CD14-positive monocyte (primary cell): ENCODE measurements around the gene BTD. TPM values are rescaled to one million over a fixed set of nuclear protein-coding genes. Genes with fewer than 3 reads are reported as not detected.

Experiments used
- DNase-seq, 3 donors: peaks; one replicate each; pipeline ENCODE4 v3.0.0-alpha.2; 2011 to 2022
- H2AFZ ChIP-seq: 2 replicates; pipeline ENCODE4 v1.6.0; 2012; ENCODE audit warnings: mild to moderate bottlenecking, low read depth, low read length, inconsistent platforms; ENCODE audit not compliant: insufficient read depth, poor library complexity, severe bottlenecking
- H3K27ac ChIP-seq, 2 donors: 1 replicate in 1 of 2; 2 replicates in 1 of 2; pipeline ENCODE4 v1.5.1; 2012 to 2013; ENCODE audit warnings: low read length in 2 of 2, control low read depth in 1 of 2, inconsistent platforms in 1 of 2, low read depth in 1 of 2, mild to moderate bottlenecking in 1 of 2
- H3K27me3 ChIP-seq, 2 donors: one replicate each; pipeline versions ENCODE4 v1.6.0 to v1.6.1; 2011 to 2013; ENCODE audit warnings: low read length in 2 of 2; ENCODE audit not compliant: control insufficient read depth in 2 of 2, insufficient read depth in 2 of 2
- H3K36me3 ChIP-seq, 2 donors: replicated peaks in 1 of 2; 1 replicate in 1 of 2; 2 replicates in 1 of 2; pipeline versions ENCODE4 v1.5.1 to v1.6.1; 2012 to 2013; ENCODE audit warnings: low read length in 2 of 2, control low read depth in 1 of 2, inconsistent platforms in 1 of 2, mild to moderate bottlenecking in 1 of 2; ENCODE audit not compliant: insufficient read depth in 2 of 2, control insufficient read depth in 1 of 2
- H3K4me1 ChIP-seq, 2 donors: 1 replicate in 1 of 2; 2 replicates in 1 of 2; pipeline versions ENCODE4 v1.5.1 to v1.6.1; 2012 to 2013; ENCODE audit warnings: low read length in 2 of 2, control low read depth in 1 of 2, inconsistent platforms in 1 of 2, mild to moderate bottlenecking in 1 of 2, moderate library complexity in 1 of 2; ENCODE audit not compliant: insufficient read depth in 2 of 2, control insufficient read depth in 1 of 2
- H3K4me2 ChIP-seq: replicated peaks from 2 replicates; pipeline ENCODE3; 2012; ENCODE audit warnings: low read length, moderate library complexity, mild to moderate bottlenecking; ENCODE audit not compliant: poor library complexity, severe bottlenecking; ENCODE audit errors: extremely low read depth
- H3K4me3 ChIP-seq, 3 experiments: fragments of 200-600 bp in 1 of 3; sonication (generic) in 1 of 3; replicated peaks in 1 of 3; 1 replicate in 2 of 3; 2 replicates in 1 of 3; pipeline ENCODE4 v1.5.1; 2011 to 2013; ENCODE audit warnings: low read length in 3 of 3, mild to moderate bottlenecking in 3 of 3, control low read depth in 2 of 3, low read depth in 2 of 3, inconsistent platforms in 1 of 3, moderate library complexity in 1 of 3
- H3K79me2 ChIP-seq: 2 replicates; pipeline ENCODE4 v1.6.0; 2012; ENCODE audit warnings: mild to moderate bottlenecking, control low read depth, inconsistent platforms, low read length, moderate library complexity; ENCODE audit not compliant: insufficient read depth
- H3K9ac ChIP-seq: 2 replicates; pipeline ENCODE4 v1.6.0; 2017; ENCODE audit warnings: low read length, mild to moderate bottlenecking; ENCODE audit not compliant: insufficient read depth, poor library complexity, severe bottlenecking
- H3K9me3 ChIP-seq, 2 donors: replicated peaks in 1 of 2; 1 replicate in 1 of 2; 2 replicates in 1 of 2; pipeline versions ENCODE4 v1.5.1 to v1.6.1; 2012 to 2013; ENCODE audit warnings: low read length in 2 of 2, control low read depth in 1 of 2; ENCODE audit not compliant: control insufficient read depth in 1 of 2, insufficient read depth in 1 of 2
- H4K20me1 ChIP-seq: 2 replicates; pipeline ENCODE4 v1.6.0; 2012; ENCODE audit warnings: mild to moderate bottlenecking, low read length, control low read depth, moderate library complexity; ENCODE audit not compliant: insufficient read depth
- H3K27ac Mint-ChIP-seq, 7 donors: one replicate each; pipeline ENCODE4 v1.8.0; 2020; ENCODE audit warnings: mild to moderate bottlenecking in 7 of 7, mixed read lengths in 7 of 7, moderate library complexity in 6 of 7, inconsistent platforms in 2 of 7
- H3K27me3 Mint-ChIP-seq, 3 donors: one replicate each; pipeline ENCODE4 v1.8.0; 2021 to 2022; ENCODE audit warnings: low read depth in 3 of 3, mild to moderate bottlenecking in 3 of 3, mixed read lengths in 3 of 3, moderate library complexity in 3 of 3, inconsistent platforms in 1 of 3
- H3K36me3 Mint-ChIP-seq, 2 donors: one replicate each; pipeline ENCODE4 v1.8.0; 2020; ENCODE audit warnings: mixed read lengths in 2 of 2, inconsistent platforms in 1 of 2, mild to moderate bottlenecking in 1 of 2
- H3K4me1 Mint-ChIP-seq: one replicate; pipeline ENCODE4 v1.8.0; 2020; ENCODE audit warnings: mild to moderate bottlenecking, mixed read lengths
- H3K4me3 Mint-ChIP-seq, 2 donors: one replicate each; pipeline ENCODE4 v1.8.0; 2020; ENCODE audit warnings: mild to moderate bottlenecking in 2 of 2, mixed read lengths in 2 of 2, moderate library complexity in 1 of 2
- H3K9me3 Mint-ChIP-seq, 7 donors: one replicate each; pipeline ENCODE4 v1.8.0; 2020 to 2022; ENCODE audit warnings: mixed read lengths in 7 of 7, mild to moderate bottlenecking in 6 of 7, moderate library complexity in 6 of 7, inconsistent platforms in 2 of 7
- CTCF ChIP-seq: fragments of 200-600 bp; IDR thresholded peaks from one replicate; pipeline ENCODE4 v1.8.0; 2022; ENCODE audit warnings: antibody characterized with exemption, mild to moderate bottlenecking
- WGBS: methylation state at CpG from one replicate; pipeline ENCODE4 v1.1.5; 2013; ENCODE audit warnings: missing lambda C conversion rate; ENCODE audit not compliant: insufficient coverage; 5-methylcytosine and 5-hydroxymethylcytosine counted together
- intact Hi-C, 2 donors: fragments of 100-400 bp; cut with micrococcal nuclease; formaldehyde crosslinking; loops; one replicate each; pipeline versions ENCODE4 v1.15.0 to v1.15.1; 2023
- polyA plus RNA-seq, 3 donors: library from polyadenylated mRNA; depleted of rRNA in 1 of 3; unstranded in 2 of 3; stranded (reverse) in 1 of 3; fragments of 300-500 nt in 2 of 3; fragments of >200 nt in 1 of 3; fragmentation: Illumina TruSeq in 2 of 3; gene quantifications; 1 replicate in 2 of 3; 2 replicates in 1 of 3; pipeline ENCODE4 v1.2.3, GENCODE V29; 2012 to 2021

BTD gene
- polyA plus RNA-seq, 3 donors, result 13.2 to 24.0 (median 19.3) TPM

- no peak for TF ChIP-seq CTCF
- peaks cover 64 to 81% of the 10 kb centered on the region in 2 donors for H3K36me3 ChIP-seq
- no peak overlapping the region for H3K27ac Mint-ChIP-seq
Observed at GRCh38 chr3:15585111-15585845, 16.3 kb upstream of the BTD start.

GRCh38 chr3:15591242-15591641 lies 10.3 kb upstream of the BTD start:
- H3K9ac ChIP-seq, result no peak overlapping the region
- H3K27me3 Mint-ChIP-seq, result no peaks in the 10 kb centered on the region
- no peak for DNase-seq
- peaks cover 27 to 42% of the 10 kb centered on the region in 2 donors for H3K36me3 Mint-ChIP-seq
- no peaks in the 10 kb centered on the region for H3K9me3 ChIP-seq
- no CpG with 5 or more reads among the region's 3 CpGs for WGBS
- no peaks in the 10 kb centered on the region for H3K27me3 ChIP-seq
- H3K4me2 ChIP-seq, result no peak overlapping the region
- H3K4me3 Mint-ChIP-seq, result no peak overlapping the region
- H3K4me3 ChIP-seq, result no peak overlapping the region
- peak overlapping the region in 1 of 7 donors; percentile 38 for H3K27ac Mint-ChIP-seq
- H3K79me2 ChIP-seq, result no peaks in the 10 kb centered on the region
- H2AFZ ChIP-seq, result no peak overlapping the region
- H3K4me1 ChIP-seq, result no peaks in the 10 kb centered on the region
- intact Hi-C loops, result no loop called here
- no peaks in the 10 kb centered on the region for H3K4me1 Mint-ChIP-seq
- H3K9me3 Mint-ChIP-seq, result no peaks in the 10 kb centered on the region
- no peaks in the 10 kb centered on the region for H4K20me1 ChIP-seq
- TF ChIP-seq CTCF, result no peak
- H3K36me3 ChIP-seq, result peaks cover 41 to 44% of the 10 kb centered on the region in 2 donors
- H3K27ac ChIP-seq, result no peak overlapping the region

More at GRCh38 chr3:15585111-15585845, 16.3 kb upstream of the BTD start:
- Mint-ChIP-seq H3K9me3 (no peaks in the 10 kb centered on the region), H3K4me1 (no peaks in the 10 kb centered on the region), H3K4me3 (no peak overlapping the region), H3K27me3 (no peaks in the 10 kb centered on the region), H3K36me3 (peaks cover 53 to 60% of the 10 kb centered on the region in 2 donors)
- H2AFZ ChIP-seq, result no peak overlapping the region
- H3K27ac ChIP-seq, result no peak overlapping the region
- no peak overlapping the region for H3K9ac ChIP-seq
- no peak overlapping the region for H3K4me3 ChIP-seq
- no peaks in the 10 kb centered on the region for H4K20me1 ChIP-seq
- WGBS, result no CpG with 5 or more reads among the region's 6 CpGs
- no peak overlapping the region for H3K4me2 ChIP-seq
- intact Hi-C loops, result no loop called here
- DNase-seq, result no peak
- no peaks in the 10 kb centered on the region for H3K79me2 ChIP-seq
- no peaks in the 10 kb centered on the region for H3K27me3 ChIP-seq
- no peaks in the 10 kb centered on the region for H3K4me1 ChIP-seq
- no peaks in the 10 kb centered on the region for H3K9me3 ChIP-seq
